ENCODE measurements around the gene GALNS. TPM values are rescaled to one million over a fixed set of nuclear protein-coding genes. Genes with fewer than 3 reads are reported as not detected.

Gene GALNS
- total and polyA plus RNA-seq, 5 donors: 17.6 to 22.3 (median 19.1) TPM

DNA sequence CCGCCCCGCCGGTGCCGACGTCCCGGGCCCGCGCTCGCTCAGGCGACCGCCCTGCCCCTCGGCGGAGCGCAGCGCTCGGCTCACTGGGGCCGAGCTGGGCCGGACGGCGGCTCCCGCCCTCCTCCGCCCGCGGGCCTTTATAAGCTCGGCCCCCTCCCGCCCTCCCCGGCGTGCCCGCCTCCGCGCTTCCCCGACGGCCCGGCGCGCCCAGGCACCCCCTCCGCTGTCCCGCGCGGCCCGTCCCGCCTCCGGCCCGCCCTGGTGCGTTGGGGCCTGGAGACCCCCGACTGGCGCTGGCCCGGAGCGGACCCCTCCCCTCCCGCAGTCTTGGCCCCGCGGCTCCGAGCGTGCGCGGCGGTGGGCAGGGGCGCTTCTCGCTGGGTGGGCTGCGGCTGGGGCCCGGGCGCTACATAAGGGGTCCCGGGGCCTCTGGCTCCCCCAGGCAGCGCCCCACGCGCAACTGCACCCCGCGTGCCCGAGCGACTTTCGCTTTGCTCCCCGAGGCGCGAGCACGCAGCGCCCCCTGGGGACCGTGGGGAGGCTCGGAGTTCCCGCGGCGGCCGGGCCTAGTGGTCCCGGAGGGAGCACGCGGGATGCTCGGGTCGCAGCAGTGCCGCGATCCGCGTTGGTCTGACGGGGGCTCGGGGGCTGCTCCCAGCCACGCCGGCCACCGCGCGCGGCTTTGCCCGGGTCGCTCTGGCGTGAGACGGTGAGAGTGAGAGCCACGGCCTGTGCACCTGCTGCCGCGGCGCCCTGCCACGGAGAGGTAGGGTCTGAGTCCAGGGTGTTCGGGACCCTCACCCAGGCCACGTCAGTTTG is 71.4 kb downstream of the GALNS start, which contains the start of gene PIEZO1:
Gene PIEZO1, minus strand, starts transcription at position 115 of the 819 bp plus-strand sequence. CDS start 256 bp downstream, outside the sequence.
- Histone ChIP-seq H3K4me3 (ENCODE audit: low read length) (peak within 1 kb of the TSS; percentile 70), H3K4me1 (ENCODE audit: control insufficient read depth, insufficient read depth, low read length) (no peaks in the 10 kb centered on the region), H3K9me3 (ENCODE audit: control insufficient read depth, low read length) (no peaks in the 10 kb centered on the region), H3K27ac (ENCODE audit: low read length) (peak within 1 kb of the TSS; percentile 58), H3K27me3 (ENCODE audit: control insufficient read depth, insufficient read depth) (no peaks in the 10 kb centered on the region)
- ATAC-seq: peak; percentile 57 to 59
- DNase-seq: peak; percentile 76 to 93 (median 92)
- intact Hi-C loops (cut with DNase I): loop anchor here in 2 of 4 donors (2.0 to 5.0 kb wide), 2 partner anchors 41 to 43 kb away; no protein-coding TSS in a partner anchor
- 4% methylated on average over 110 of the region's 110 CpGs for WGBS

DNA sequence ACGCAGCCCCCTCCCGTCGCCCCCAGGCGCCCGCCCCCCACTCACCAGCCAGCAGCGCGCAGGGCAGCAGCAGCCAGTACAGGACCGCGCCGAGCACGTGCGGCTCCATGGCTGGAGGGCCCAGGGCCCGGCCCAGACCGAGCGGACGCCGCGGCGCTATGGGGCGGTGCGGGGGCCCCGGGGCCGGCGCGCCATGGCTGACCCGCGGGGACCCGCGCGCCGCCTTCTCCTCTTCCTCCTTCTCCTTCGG is 72.0 kb downstream of the GALNS start:
- DNase-seq (no peak), ATAC-seq (peak; percentile 9 to 31)
- no peaks in the 10 kb centered on the region for H3K9me3 ChIP-seq (ENCODE audit: control insufficient read depth, low read length)
- H3K4me3 ChIP-seq (ENCODE audit: low read length): peak overlapping the region; percentile 70
- no peaks in the 10 kb centered on the region for H3K27me3 ChIP-seq (ENCODE audit: control insufficient read depth, insufficient read depth)
- peak overlapping the region; percentile 58 for H3K27ac ChIP-seq (ENCODE audit: low read length)
- peaks cover 3% of the 10 kb centered on the region for H3K4me1 ChIP-seq (ENCODE audit: control insufficient read depth, insufficient read depth, low read length)
- under 1% methylated on average over 31 of the region's 32 CpGs for WGBS
- intact Hi-C loops (cut with DNase I): loop anchor here (2.0 to 5.0 kb wide), 3 partner anchors 37 to 42 kb away; no protein-coding TSS in a partner anchor

DNA sequence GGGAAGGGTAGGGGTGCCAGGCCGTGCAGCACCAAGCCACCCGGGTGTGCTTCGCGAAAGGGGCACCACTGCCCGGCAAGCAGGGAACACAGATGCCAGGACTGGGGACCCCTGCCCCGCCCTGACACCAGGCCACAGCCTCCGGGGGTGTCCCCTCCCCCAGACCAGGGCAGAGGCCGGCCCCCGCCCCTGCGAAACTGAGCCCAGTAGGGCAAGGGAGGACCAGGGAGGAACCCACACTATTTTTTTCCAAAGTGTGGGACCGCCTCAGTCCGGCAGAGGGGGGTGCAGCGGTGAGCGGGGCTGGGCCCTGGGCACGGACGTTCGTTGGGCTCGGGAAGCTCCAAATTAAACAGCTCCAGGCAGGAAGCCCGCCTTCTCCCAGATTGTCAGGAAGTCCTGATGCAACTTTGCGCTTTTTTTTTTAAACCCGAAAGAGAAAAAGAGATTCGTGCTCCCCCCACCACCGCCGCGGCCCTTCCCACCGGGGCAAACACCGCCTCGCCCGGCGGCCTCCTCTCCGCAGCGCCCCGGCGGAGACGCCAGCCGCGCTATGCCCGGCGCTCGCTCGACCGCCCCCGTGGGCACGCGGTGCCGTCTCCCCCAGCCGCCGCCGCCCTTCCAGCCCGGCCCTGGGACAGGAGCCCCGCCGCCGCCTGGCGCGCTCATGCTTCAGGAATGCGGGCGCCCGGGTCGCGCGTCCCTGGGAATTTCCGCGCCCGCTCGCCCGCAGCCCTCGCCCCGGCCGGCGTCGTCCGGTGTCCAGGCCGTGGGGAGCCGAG is 72.5 kb downstream of the GALNS start:
- H3K27me3 ChIP-seq (ENCODE audit: control insufficient read depth, insufficient read depth): no peaks in the 10 kb centered on the region
- H3K9me3 ChIP-seq (ENCODE audit: control insufficient read depth, low read length): no peaks in the 10 kb centered on the region
- peak overlapping the region; percentile 70 for H3K4me3 ChIP-seq (ENCODE audit: low read length)
- H3K4me1 ChIP-seq (ENCODE audit: control insufficient read depth, insufficient read depth, low read length): peaks cover 4% of the 10 kb centered on the region
- intact Hi-C loops (cut with DNase I): loop anchor here in 3 of 4 donors (2.0 to 5.0 kb wide), 3 partner anchors 37 to 42 kb away; no protein-coding TSS in a partner anchor
- peak; percentile 81 to 83 for ATAC-seq
- H3K27ac ChIP-seq (ENCODE audit: low read length): peak overlapping the region; percentile 58
- 3% methylated on average over 74 of the region's 74 CpGs for WGBS
- DNase-seq: peak; percentile 84 to 92 (median 92)

DNA sequence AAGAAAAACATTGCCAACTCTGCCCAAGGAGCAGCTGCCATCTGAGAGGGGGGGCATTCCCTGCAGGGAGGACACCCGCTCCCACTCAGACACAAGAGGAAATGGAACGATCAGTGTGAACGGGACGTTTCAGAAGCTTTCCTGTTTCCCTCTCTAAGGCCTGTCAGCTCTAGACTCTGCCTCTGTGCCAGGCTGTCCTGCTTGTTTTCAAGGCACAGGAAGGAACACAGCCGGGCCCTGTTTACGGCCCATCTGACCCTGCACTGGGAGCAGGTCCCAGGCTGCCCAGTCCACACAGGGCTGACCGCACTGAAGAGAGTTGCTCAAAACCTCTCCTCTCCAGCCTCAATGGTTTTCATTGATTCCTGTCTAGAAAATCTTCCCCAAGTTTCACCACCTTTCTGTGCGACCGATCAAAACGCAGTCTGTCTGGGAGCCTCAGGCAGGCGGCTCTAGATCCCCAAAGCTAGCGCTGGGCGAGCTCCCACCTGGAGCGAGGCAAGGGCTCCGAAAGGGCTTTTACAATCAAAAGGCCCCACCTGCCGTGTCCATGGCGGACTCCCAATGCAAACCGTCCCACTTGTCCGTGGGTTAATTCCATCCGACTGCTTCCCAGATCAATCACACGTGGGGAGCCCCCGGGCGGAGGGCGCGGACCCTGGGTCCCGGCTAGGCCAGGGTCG is 73.2 kb downstream of the GALNS start:
- Histone ChIP-seq H3K27me3 (ENCODE audit: control insufficient read depth, insufficient read depth) (no peaks in the 10 kb centered on the region), H3K27ac (ENCODE audit: low read length) (peak overlapping the region; percentile 58), H3K4me1 (ENCODE audit: control insufficient read depth, insufficient read depth, low read length) (peaks cover 4% of the 10 kb centered on the region), H3K9me3 (ENCODE audit: control insufficient read depth, low read length) (no peaks in the 10 kb centered on the region), H3K4me3 (ENCODE audit: low read length) (peak overlapping the region; percentile 70)
- ATAC-seq (peak; percentile 46 to 49), DNase-seq (peak in 2 of 3 donors; percentile 30 to 80)
- intact Hi-C loops (cut with DNase I): loop anchor here in 3 of 4 donors (2.0 to 5.0 kb wide), 3 partner anchors 36 to 41 kb away; no protein-coding TSS in a partner anchor
- 41% methylated on average over 27 of the region's 27 CpGs for WGBS

DNA sequence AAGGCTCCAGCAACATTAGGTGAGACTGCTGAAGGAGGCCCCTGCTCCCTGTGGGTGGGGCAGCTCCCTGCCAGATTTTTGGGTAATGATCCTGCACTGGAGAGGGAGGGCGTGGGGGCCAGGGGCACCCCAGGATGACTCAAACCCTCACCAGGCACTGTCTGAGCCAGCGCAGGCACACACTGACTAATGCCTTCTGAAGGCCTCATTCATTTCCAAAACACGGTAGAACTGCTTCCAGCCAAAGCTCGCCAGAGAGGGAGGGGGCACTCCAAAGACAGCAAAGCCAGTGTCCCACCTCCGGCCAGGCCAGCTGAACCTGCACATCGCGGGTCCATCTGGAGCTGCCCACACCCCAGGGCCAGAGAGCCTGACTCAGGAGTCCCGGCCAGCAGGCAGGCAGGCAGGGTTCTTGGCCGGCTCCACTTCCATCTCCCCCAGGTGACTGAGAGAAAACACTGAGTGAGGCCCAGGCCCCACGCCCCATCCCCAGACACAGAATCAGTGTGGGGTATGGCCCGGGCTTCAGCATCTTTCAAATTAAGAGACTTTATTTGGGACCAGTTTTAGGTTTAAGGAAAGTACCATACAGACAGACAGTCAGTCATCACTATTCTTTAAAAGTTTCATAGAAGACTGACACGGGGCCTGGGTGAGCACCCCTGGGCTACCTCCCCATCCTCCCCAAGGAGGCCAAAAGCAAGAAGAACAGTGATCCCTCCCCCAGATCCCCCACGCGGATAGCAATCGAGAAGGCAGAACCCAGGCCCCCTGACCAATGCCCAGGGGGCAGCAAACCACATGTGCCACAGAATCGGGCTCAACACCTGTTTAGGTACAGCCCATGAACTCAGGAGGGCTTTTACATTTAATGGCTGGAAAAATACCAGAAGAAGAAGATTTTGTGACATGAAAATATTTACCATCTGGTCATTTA is 74.0 kb downstream of the GALNS start:
- H3K27me3 ChIP-seq (ENCODE audit: control insufficient read depth, insufficient read depth): no peaks in the 10 kb centered on the region
- ATAC-seq (no peak), DNase-seq (no peak)
- H3K4me1 ChIP-seq (ENCODE audit: control insufficient read depth, insufficient read depth, low read length): peaks cover 4% of the 10 kb centered on the region
- intact Hi-C loops (cut with DNase I): loop anchor here in 2 of 4 donors (5.0 kb wide), 2 partner anchors 35 to 40 kb away; no protein-coding TSS in a partner anchor
- no peaks in the 10 kb centered on the region for H3K9me3 ChIP-seq (ENCODE audit: control insufficient read depth, low read length)
- no peak overlapping the region for H3K4me3 ChIP-seq (ENCODE audit: low read length)
- WGBS: 68% methylated on average over 16 of the region's 16 CpGs
- peak overlapping the region; percentile 58 for H3K27ac ChIP-seq (ENCODE audit: low read length)

DNA sequence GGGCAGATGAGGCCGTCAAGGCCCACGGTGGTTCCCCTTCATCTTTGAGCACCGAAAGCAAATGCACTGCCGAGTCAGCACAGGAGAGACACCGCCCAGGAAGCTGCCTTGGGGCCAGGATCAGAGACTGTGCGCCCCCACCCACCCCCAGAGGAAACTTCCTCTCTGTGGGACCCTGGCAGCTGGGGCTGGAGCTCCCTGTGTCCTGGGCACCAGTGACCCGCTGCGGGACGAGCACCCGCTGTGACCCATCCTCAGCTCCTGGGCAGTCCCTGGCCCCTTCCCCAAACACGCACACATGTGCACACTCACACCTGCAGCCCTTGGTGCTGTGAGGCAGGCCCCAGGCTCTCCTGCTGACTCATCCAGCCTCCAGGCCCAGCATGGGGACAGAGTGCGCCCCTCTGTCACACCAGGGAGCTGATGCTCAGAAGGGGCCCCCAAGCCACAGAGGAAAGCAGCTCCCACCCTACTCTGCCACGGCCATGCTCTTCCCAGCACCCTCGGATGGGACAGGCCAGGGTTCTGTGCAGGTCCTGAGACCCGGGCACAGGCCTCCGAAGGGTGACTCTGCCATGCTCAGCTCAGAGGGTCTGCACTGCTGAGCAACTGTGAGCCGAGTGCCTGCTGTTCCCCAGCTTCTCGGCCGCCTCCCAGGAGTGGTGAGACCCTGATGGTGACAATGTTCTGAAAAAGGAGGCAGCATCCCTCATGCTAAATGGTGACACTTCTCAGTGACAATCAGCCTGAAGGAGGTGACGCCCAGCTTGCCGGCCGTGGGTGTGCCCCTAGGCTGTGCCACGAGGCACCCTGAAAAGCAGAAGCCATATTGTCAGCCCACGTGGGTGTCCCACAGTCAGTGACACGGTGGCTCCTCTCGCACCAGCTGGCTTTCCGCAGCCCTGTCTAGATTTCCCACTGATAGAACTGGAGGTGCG is 75.3 kb downstream of the GALNS start:
- Histone ChIP-seq H3K4me1 (ENCODE audit: control insufficient read depth, insufficient read depth, low read length) (peaks cover 4% of the 10 kb centered on the region), H3K4me3 (ENCODE audit: low read length) (no peak overlapping the region), H3K27ac (ENCODE audit: low read length) (no peak overlapping the region), H3K9me3 (ENCODE audit: control insufficient read depth, low read length) (no peaks in the 10 kb centered on the region), H3K27me3 (ENCODE audit: control insufficient read depth, insufficient read depth) (no peaks in the 10 kb centered on the region)
- peak in 2 of 3 donors; percentile 72 to 83 for DNase-seq
- intact Hi-C loops (cut with DNase I): loop anchor here in 2 of 4 donors (5.0 kb wide), 2 partner anchors 34 to 39 kb away; no protein-coding TSS in a partner anchor
- no peak for ATAC-seq
- WGBS: 77% methylated on average over 28 of the region's 28 CpGs

DNA sequence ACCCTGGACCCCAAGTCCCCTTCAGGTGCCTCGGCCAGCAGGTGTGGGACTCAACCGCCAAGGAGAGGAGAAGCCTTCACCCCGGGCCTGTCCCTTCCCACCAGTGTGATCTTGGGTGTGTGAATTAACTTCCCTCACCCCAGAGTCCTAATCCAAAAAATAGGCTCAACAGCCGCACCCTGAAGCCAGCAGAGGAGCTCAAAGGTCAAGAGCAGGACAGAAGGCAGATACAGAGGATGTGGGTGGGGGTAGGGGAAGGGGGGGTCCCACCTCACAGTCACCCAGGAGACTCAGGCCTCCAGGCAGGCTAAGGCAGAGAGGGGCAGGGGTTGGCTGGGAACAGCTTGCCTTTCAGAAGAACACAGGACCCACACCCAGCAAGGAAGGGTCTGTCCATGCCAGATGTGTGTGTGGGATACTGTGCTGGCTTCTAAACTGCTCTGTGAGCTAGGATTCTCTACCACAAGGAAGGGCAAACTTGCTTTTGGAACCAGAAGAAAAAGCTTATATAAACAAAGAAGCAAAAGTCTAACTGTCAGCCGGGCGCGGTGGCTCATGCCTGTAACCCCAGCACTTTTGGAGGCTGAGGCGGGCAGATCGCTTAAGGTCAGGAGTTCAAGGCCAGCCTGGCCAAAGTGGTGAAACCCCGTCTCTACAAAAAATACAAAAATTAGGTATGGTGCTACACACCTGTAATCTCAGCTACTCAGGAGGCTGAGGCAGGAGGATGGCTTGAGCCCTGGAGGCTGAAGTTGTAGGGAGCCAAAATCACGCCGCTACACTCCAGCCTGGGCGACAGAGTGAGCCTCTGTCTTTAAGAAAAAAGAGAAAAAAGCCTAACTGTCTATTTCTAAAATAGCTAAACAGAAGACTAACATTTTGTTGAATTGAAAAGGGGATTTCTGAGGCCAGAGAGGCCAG is 76.3 kb downstream of the GALNS start:
- intact Hi-C loops (cut with DNase I): loop anchor here in 2 of 4 donors (5.0 kb wide), 2 partner anchors 33 to 38 kb away; no protein-coding TSS in a partner anchor
- ATAC-seq (no peak), DNase-seq (no peak)
- H3K4me3 ChIP-seq (ENCODE audit: low read length): no peak overlapping the region
- H3K27me3 ChIP-seq (ENCODE audit: control insufficient read depth, insufficient read depth): no peaks in the 10 kb centered on the region
- 80% methylated on average over 13 of the region's 13 CpGs for WGBS
- no peak overlapping the region for H3K27ac ChIP-seq (ENCODE audit: low read length)
- H3K4me1 ChIP-seq (ENCODE audit: control insufficient read depth, insufficient read depth, low read length): peaks cover 4% of the 10 kb centered on the region
- H3K9me3 ChIP-seq (ENCODE audit: control insufficient read depth, low read length): no peaks in the 10 kb centered on the region

DNA sequence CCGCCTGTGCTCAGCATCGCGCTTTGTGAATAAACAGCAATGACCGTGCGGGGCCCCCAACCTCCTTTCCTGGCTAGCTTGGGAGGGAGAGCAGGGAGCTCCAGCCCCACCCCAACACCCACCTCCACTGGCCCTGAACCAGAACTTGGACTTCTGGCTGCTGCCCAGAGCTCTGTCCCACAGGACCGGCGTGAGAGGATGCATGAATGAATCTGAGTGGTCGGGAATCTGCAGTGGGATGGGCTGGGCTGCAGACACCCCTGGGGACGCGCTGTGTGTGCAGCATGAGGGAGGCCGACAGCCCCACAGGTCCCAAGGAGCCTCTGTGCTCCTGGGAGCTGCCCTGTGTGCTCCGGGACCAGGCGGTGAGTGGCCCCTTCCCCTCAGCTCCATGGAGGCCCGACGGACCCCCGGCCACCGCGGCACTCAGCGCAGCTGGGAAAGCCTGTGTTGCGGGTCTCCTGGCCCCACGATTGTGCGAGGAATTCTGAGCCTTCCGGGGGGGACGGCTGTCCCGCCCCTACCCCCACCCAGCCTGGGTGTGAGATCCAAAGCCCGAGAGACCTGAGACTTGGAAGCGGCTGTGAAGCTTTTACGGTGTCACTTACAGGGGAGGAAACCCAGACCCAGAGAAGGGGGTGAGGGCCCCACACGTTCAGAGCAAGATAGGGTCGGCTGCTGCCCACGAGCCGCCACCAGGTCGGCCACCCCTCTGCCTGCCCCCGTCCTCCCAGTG is 77.2 kb downstream of the GALNS start:
- Histone ChIP-seq H3K9me3 (ENCODE audit: control insufficient read depth, low read length) (no peaks in the 10 kb centered on the region), H3K4me1 (ENCODE audit: control insufficient read depth, insufficient read depth, low read length) (peaks cover 4% of the 10 kb centered on the region), H3K27ac (ENCODE audit: low read length) (no peak overlapping the region), H3K27me3 (ENCODE audit: control insufficient read depth, insufficient read depth) (no peaks in the 10 kb centered on the region), H3K4me3 (ENCODE audit: low read length) (no peak overlapping the region)
- ATAC-seq (peak in 1 of 2 donors; percentile 33), DNase-seq (peak; percentile 64 to 85 (median 75))
- WGBS: 37% methylated on average over 34 of the region's 34 CpGs
- intact Hi-C loops (cut with DNase I): loop anchor here in 2 of 4 donors (5.0 kb wide), 2 partner anchors 32 to 37 kb away; no protein-coding TSS in a partner anchor

All from right cardiac atrium (tissue), 5 donors.